Pancreas (tissue), 10 donors: ENCODE results near the gene HHAT. TPM values are rescaled to one million over a fixed set of nuclear protein-coding genes. Genes with fewer than 3 reads are reported as not detected.

Experiments
- ATAC-seq, 4 donors: fragments of 200-7000 bp; cut with Tn5 transposase; one replicate each; pipeline versions ENCODE4 v1.8.0 to v1.9.1; 2020; ENCODE audit warnings: mild to moderate bottlenecking in 4 of 4, moderate library complexity in 4 of 4
- DNase-seq, 6 donors: peaks; one replicate each; pipeline ENCODE4 v3.0.0-alpha.2; 2020
- FAIRE-seq: peaks from 2 replicates; lab custom pipeline; 2012; peaks lifted over from hg19 to GRCh38; lab: Jason Lieb, UNC
- H3K27ac ChIP-seq, 4 donors: fragments of 200-600 bp; sonication (generic); 1 replicate in 3 of 4; 2 replicates in 1 of 4; pipeline versions ENCODE4 v1.5.0 to v1.8.0; 2020
- H3K27me3 ChIP-seq, 4 donors: fragments of 200-600 bp; one replicate each; pipeline ENCODE4 v1.8.0; 2021
- H3K36me3 ChIP-seq, 3 donors: fragments of 200-600 bp; sonication (generic) in 1 of 3; one replicate each; pipeline versions ENCODE4 v1.5.0 to v1.8.0; 2020 to 2021
- H3K4me1 ChIP-seq, 3 donors: fragments of 200-600 bp; one replicate each; pipeline ENCODE4 v1.8.0; 2021
- H3K4me3 ChIP-seq, 4 donors: fragments of 200-600 bp; sonication (generic) in 2 of 4; one replicate each; pipeline versions ENCODE4 v1.5.0 to v1.8.0; 2020 to 2021
- H3K9me3 ChIP-seq, 4 donors: fragments of 200-600 bp; one replicate each; pipeline ENCODE4 v1.8.0; 2021
- CTCF ChIP-seq, 4 donors: fragments of 200-600 bp; sonication (generic) in 3 of 4; IDR thresholded peaks; one replicate each; pipeline versions ENCODE4 v1.5.0 to v1.8.0; 2021; ENCODE audit warnings: antibody characterized with exemption in 4 of 4
- WGBS, 2 donors: extraction: QIAGEN DNeasy Blood & Tissue Kit; methylation state at CpG; one replicate each; pipeline ENCODE4 v1.1.7; 2013; 5-methylcytosine and 5-hydroxymethylcytosine counted together
- intact Hi-C, 3 donors: fragments of 100-400 bp; cut with DNase I; formaldehyde crosslinking; loops; one replicate each; pipeline versions ENCODE4 v1.11.1 to v1.14.2; 2022
- polyA plus RNA-seq, 2 donors: library from polyadenylated mRNA; stranded (reverse); fragments of 200-250 nt; gene quantifications; one replicate each; pipeline ENCODE4 v1.2.3, GENCODE V29; 2013
- total RNA-seq, 6 donors: library from RNA; stranded (reverse); fragmentation: NEBNext Ultra II Directional in 4 of 6; extraction: Animal tissue kit (Norgen Biotek cat#: 25700) in 4 of 6; gene quantifications; one replicate each; pipeline versions ENCODE4 v1.2.1 to v1.2.4, GENCODE V29; 2021 to 2023
- donor health status: healthy with polysubstance abuse.
- donor health status: DM: no; HTN: no; CAD: no; lungs with moderate emphysema.
- donor health status: DM: no; HTN: no; CAD: no.
- donor health status: control.
- donor health status: control.
- donor health status: Bipolar disorder and iron deficiency.
- donor health status: DM: yes; HTN: yes; CAD: no.
- donor health status: DM: no; HTN: no; CAD: no.
- donor health status: DM: no; HTN: no; CAD: no.
- donor health status: DM: yes; HTN: yes; CAD: no.

HHAT gene
- total and polyA plus RNA-seq, 8 donors: 1.3 to 4.1 (median 2.4) TPM

- Histone ChIP-seq H3K4me1 (no peaks in the 10 kb centered on the region), H3K27me3 (no peaks in the 10 kb centered on the region), H3K36me3 (no peaks in the 10 kb centered on the region), H3K27ac (no peak overlapping the region), H3K4me3 (no peak overlapping the region), H3K9me3 (no peaks in the 10 kb centered on the region)
- intact Hi-C loops: no loop called here
- ATAC-seq (peak in 1 of 4 donors; percentile 35), DNase-seq (no peak), FAIRE-seq (no peak)
- no peak for TF ChIP-seq CTCF (IDR thresholded peaks at IDR 0.05)
- WGBS, 2 donors: 60 to 79% methylated on average over 1 of the region's 1 CpG
Observed at GRCh38 chr1:210688512-210689234, 360.0 kb downstream of the HHAT start.

DNA sequence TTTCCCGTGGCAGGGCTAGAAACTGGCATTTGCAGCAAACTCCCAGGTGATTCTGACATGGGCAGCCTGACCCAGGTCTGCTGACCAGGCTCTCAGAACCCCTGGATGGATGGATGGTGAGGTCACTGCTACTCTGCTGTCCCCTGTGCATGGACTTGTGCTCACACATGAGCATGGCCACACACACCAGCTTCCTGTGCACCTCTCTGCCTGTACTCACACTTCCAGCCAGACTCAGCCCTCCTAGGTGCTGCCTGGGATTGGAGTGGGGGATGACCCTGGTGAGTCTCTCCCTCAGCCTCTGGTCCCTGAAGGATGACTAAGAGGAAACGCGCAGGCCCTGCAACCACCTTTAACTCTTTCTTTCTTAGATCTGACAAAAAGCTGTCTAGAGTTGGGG is 361.1 kb downstream of the HHAT start:
- WGBS, 2 donors: 79 to 83% methylated on average over 3 of the region's 3 CpGs
- Histone ChIP-seq H3K27me3 (no peaks in the 10 kb centered on the region), H3K4me3 (no peak overlapping the region), H3K9me3 (no peaks in the 10 kb centered on the region), H3K4me1 (no peaks in the 10 kb centered on the region), H3K27ac (no peak overlapping the region), H3K36me3 (no peaks in the 10 kb centered on the region)
- FAIRE-seq: no peak
- DNase-seq: no peak
- no peak for ATAC-seq
- intact Hi-C loops: no loop called here
- no peak for TF ChIP-seq CTCF (IDR thresholded peaks at IDR 0.05)

DNA sequence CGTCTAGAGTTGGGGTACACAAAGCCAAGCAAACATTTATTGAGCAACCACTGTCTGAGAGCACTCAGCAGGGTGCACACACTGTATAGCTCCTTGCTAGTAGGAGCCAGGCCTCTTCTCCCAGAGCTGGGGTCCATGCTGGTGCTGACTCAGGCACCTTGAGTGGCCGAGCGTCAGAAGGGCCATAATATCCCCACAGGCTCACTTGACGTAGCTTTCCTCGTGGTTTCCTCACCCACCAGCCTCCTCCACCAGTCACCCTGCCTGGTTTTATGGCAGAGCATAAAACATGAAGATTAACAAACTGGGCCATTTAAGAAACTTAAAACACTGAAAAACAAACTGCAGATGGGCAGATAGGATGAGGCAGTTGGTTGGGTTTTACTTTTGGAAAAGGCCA is 361.5 kb downstream of the HHAT start:
- intact Hi-C loops: no loop called here
- Histone ChIP-seq H3K27ac (no peak overlapping the region), H3K36me3 (no peaks in the 10 kb centered on the region), H3K4me1 (no peaks in the 10 kb centered on the region), H3K4me3 (no peak overlapping the region), H3K27me3 (no peaks in the 10 kb centered on the region), H3K9me3 (no peaks in the 10 kb centered on the region)
- 85 to 89% methylated on average over 5 of the region's 5 CpGs for WGBS, 2 donors
- ATAC-seq: no peak
- FAIRE-seq: no peak
- no peak for DNase-seq
- no peak for TF ChIP-seq CTCF (IDR thresholded peaks at IDR 0.05)

DNA sequence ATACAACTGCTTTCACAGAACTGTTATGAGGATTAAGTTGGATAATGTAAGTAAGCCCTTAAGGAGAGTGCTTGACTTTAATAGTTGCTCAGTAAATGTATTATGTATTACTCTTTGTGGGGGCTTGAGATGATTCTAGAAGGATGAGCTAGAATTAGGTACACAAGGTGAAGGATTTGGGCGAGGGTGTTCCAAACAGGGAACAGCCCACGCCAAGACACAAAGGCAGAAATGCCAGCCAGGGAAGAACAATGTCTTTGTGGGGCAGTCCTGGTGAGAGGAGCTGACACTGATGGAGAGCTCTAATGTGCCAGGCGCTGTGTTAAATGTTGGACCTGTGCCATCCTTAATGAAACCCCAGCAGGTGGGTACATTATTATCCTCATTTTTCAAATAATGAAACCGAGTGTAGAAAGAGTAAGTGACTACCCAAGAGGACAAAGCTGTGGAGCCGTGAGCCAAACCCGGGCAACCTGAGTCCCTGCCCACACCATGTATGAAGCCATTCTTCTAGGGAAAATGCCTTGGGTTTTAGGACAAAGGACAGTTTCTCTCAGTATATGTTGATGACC is 362.4 kb downstream of the HHAT start:
- intact Hi-C loops: no loop called here
- no peak for TF ChIP-seq CTCF (IDR thresholded peaks at IDR 0.05)
- no peak for DNase-seq
- no peak for ATAC-seq
- Histone ChIP-seq H3K4me3 (no peak overlapping the region), H3K27me3 (no peaks in the 10 kb centered on the region), H3K36me3 (no peaks in the 10 kb centered on the region), H3K9me3 (no peaks in the 10 kb centered on the region), H3K27ac (no peak overlapping the region), H3K4me1 (no peaks in the 10 kb centered on the region)
- FAIRE-seq: no peak
- 80 to 82% methylated on average over 6 of the region's 6 CpGs for WGBS, 2 donors

GRCh38 chr1:210692796-210693195 is 364.1 kb downstream of the HHAT start:
- H3K27me3 ChIP-seq: no peaks in the 10 kb centered on the region
- no peaks in the 10 kb centered on the region for H3K36me3 ChIP-seq
- TF ChIP-seq CTCF (IDR thresholded peaks at IDR 0.05): no peak
- ATAC-seq (no peak), DNase-seq (no peak), FAIRE-seq (no peak)
- no peaks in the 10 kb centered on the region for H3K4me1 ChIP-seq
- WGBS, 2 donors: 73 to 75% methylated on average over 7 of the region's 7 CpGs
- H3K9me3 ChIP-seq: no peaks in the 10 kb centered on the region
- H3K27ac ChIP-seq: no peak overlapping the region
- H3K4me3 ChIP-seq: no peak overlapping the region
- intact Hi-C loops: no loop called here
